SW 1271 (cell line): ENCODE results near the gene PAX5.

ENCODE experiments used
- DNase-seq, 2 experiments: peaks; one replicate each; lab custom pipeline; 2025; lab: John Stamatoyannopoulos, UW

Gene PAX5

GRCh38 chr9:36902861-36903524, 131.1 kb downstream of the PAX5 start:
- DNase-seq: no peak

DNA sequence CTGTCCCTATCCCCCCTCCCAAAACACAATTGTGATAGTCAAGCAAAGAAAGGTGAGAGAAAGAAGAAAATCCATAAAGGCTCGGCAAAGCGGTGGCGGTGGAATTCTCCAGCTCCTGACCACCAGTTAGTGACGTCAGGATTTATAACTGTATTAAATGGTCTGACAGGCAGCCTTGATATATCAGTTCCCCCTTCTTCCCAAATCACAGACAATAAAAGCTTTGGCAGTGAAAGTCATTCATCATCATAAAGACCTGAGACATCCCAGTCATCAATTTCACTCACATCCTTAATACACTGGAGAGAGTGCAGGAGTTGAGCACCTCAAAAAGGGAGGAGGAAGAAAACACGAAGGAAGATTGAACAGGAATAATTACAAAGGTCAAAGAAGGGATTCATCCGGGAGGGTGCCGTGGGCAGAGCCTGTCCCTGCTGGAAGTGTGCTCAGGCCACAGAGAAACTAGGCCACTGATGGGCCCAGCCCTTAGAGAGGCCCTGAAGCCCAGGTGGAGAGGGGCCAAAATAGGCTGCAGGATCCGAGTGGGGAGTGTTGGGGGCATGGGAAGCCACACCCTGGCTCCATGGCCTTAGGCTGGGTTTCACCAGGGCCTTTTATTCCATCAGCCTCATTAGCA, 131.9 kb downstream of the PAX5 start:
- no peak for DNase-seq

DNA sequence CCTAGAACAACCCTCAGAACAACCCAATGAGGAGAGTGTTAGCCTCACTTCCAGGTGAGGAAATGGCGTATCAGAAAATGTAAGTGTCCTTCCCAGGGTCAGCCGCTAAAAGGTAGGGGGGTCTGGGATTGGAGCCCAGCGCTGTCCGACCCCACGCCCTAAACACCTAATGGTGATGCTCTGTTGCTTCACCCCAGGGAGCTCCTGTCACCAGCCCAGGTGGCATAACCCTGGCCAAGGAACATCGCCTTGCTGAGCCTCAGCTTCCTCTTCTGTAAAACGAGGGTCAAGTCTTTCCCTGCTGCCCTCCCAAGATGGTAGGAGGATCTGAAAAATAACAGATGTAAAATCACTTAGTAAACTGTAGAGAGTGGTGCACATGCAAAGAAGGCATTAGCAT, 132.5 kb downstream of the PAX5 start:
- DNase-seq: no peak

DNA sequence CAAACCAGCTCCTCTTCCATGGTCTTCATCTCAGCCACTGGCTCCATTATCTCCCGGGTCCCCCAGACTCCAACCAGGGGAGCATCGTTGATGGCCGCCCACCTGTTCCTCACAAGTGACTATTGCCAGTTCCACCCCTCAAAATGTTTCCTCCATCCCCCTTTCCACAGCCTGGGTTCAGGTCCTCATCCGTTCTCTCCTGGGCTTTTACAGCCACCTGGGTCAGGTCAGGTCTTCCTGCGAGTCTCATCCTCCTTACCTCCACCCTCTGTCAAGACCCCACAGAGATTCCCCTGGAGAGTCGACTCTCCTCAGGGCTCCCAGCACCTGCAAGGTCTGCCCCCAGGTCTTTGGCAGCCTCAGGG, 133.2 kb downstream of the PAX5 start:
- DNase-seq: no peak

- DNase-seq: no peak
Observed at GRCh38 chr9:36900136-36900855, 133.8 kb downstream of the PAX5 start.

- DNase-seq: no peak
Observed at GRCh38 chr9:36899406-36899805, 134.7 kb downstream of the PAX5 start.

DNA sequence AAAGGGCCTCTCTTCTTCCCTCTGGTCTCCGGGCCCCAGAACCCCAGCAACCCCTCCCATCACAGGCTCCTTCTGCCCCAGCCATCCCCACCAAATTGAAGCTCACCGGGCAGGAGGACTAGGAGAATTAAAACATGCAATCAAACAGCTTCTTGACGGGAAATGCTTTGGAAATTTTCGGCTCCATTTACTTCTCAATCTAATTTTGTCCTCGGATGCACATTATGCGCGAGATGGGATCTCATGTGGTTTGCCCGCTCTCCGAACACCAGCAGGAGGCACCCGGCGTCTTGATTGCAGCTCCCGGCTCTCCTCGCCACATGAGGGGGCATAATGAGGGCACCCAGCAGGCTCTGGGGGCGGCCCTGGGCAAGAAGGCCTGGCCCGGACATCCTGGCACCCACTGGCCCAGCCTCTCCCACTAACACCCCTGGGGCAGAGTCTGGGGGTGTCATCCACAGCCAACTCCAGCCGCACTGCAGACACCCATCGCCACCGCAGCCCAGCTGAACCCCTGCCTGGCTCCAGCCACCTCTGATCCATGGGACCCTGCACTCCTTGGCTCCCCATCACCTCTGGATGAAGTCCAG, 135.5 kb downstream of the PAX5 start:
- no peak for DNase-seq

DNA sequence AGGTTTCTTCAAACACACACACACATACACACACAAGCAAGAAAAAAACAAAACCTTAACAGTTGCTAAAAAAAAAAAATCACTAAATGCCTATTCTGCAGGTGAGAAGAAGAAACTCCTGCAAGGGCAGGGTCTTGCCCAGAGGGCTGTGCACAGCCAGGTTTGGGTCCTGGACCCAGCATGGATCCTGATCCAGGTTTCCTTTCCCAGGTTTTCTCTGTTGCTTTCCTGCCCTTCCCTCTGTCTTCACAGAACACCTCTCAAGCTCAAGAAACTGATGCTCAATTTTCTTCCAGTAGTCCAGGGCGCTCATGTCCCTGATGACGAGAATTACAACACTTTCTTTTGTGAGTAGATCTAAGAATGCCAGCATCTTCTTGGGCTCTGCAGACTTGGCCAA, 136.6 kb downstream of the PAX5 start:
- DNase-seq: no peak

DNA sequence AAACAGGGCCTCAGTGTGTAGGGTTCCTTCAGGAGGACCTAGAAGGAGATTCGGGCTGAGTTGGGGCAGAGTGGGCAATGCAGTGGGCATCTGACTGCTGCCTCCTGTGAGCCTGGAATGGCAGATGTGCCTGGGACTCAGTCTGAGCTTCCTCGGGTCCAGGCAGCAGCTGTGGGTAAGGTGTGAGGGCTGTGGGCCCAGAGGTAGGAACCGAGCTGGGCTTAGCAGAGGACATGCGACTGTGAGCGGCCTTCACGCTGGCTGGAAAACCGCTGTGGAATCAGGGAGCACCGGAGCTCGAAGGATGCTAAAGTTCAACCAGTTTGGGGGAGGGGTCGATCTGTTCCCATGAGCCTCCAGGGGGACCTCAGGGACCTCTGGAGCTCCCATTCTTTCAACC, 137.0 kb downstream of the PAX5 start:
- DNase-seq: no peak

- no peak for DNase-seq
Observed at GRCh38 chr9:36896296-36896695, 137.8 kb downstream of the PAX5 start.

DNA sequence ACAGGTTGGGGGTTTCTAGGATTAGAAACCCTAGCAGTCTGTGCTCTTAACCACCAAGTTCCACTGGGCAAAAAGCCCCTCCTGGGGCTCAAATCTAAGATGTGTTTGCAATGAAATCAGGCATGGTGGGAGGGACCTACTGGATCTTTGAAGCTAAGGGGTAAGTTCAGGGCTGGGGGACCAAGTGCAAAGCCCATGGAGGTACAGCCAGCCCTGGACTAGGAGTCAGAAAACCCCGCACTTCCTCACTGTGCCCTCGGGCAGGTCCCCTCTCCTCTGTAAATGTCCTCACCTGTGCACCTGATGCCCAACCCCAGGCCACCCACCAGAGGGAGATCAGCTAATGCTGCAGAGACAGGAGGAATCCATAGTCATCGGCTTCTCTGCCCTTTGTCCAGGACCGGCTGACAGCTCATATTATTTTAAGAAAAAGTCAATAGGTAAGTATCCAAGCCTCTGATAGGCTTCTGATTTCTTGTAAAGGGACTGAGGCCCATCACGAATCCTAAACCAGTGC, 138.3 kb downstream of the PAX5 start:
- DNase-seq: no peak

GRCh38 chr9:36894695-36895310, 139.3 kb downstream of the PAX5 start:
- no peak for DNase-seq

DNA sequence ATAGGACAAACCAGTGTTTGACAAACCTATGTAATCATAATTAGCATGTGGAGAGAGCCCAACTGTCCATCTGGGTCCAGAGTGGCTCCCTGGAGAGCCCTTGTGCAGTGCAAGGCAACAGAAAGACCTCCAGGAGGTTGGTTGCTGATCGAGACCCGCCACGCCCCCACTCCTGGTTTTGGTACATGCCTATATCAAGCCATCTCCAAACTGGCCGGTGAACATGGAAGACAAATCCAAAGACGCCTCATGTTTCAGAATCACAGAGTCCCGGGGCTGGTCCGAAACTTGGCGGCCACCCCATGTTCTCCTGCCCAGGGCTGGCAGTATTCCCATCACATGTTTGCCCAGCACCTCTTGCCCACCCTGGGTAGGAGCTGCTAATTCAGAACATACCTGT, 140.2 kb downstream of the PAX5 start:
- DNase-seq: no peak

- no peak for DNase-seq
Observed at GRCh38 chr9:36893184-36893583, 140.9 kb downstream of the PAX5 start.

- no peak for DNase-seq
Observed at GRCh38 chr9:36892279-36892678, 141.8 kb downstream of the PAX5 start.

DNA sequence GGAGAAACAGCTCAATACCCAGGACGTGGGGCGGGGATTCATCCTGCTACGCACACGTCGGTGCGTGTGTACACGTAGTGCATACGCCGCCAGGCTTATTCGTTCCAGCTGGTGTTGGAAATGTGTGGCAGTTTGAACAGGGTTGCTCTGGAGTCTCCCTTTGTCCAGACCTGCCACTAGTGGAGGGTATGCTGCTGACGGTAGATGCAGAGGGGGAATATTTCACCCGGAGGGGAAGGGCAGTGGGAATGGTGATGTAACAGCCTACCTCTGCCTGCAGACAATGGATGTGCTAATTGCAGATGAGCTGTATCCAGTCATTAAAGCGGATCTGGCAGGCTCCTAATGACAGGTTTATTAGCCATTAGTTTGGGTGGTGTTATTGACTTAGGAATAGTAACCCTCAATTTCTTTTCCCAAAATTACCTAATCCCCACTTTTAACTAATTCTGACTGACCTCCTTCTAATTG, 142.7 kb downstream of the PAX5 start:
- no peak for DNase-seq

DNA sequence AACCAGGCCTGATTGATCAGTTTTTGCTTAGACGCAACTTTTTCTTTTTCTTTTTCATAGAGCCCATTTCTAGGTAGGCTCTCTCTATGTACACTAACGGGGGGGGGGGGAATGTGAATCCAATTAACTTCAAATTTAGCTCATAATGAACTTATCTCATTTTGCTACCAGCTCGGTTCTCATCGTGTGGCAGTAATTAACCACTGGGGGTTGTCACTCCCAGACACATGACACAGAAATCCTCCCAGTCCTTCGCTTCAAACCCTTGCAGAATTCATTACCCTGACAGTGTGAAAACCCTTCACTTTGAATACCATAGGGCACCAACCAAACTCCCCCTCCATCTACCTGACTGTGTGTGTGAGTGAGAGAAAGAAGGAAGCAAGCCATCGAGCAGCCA, 144.2 kb downstream of the PAX5 start:
- no peak for DNase-seq

DNA sequence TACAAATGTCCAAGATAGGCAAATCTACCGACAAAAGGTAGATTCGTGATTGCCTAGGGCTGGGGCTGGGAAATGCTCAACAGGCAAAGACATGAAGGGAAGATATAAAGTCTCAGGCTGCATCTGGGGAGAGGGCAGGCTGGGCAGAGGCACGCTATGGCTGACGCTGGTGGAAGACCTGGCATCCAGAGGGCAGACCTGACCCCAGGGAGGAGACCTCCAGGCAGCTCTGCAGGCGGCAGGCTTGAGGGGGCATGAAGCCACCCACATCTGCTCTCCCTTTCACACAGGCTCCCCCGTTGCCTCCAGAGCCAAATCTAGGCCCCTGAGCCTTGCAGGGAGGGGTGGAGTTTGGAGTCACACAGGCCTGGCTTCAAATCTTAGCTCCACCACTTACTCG, 145.5 kb downstream of the PAX5 start:
- no peak for DNase-seq

DNA sequence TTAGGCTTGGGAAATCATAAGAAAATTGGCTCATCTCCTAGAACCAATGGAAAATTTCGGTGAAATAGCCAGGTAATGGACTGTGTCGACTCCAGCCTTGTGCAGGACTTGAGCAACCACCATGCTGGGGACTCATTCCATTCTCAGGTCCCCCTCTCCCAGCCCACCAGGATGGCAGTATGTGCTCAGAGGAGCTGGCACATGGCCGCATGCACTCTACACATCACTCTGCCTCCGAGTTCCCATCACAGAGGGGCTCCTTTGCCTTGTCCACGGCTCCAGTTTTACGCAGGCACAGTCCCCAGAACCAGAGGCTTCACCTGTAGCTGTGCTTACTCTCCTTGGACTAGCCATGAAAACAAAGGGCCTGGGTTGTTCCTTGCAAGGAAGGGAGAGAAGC, 149.3 kb downstream of the PAX5 start:
- DNase-seq: no peak

GRCh38 chr9:36882594-36882993, 151.5 kb downstream of the PAX5 start:
- no peak for DNase-seq

DNA sequence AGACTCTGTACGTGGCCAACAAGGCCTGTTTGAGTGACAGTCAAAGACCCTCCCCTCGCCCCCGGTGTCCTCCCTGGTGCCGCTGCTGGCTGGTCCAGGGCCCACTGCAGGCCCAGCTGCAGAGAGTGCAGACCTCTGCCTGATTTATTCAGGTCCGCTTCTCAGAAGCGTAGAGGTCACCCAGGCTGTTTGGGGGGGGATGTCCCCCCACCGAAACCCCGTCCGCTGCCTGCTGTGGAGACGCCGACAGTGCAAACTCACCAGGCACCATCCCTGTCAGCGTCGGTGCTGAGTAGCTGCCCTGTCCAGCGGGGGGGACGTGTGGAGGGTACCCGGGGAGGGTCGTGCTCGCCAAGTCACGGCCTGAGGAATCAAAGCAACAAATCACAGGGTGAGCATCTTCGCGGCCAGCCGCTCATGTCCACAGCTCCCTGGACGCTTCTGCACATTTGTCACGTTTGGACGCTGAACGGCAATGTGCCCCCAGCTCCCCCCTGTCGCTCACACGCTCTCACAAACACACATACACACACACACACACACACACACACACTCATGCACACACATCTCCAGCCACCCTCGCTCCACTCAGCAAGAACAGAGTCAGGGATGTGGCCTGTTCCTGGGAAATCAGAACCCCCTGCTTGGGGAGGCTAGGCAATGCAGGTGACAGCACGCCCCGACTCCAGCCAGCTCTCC, 152.2 kb downstream of the PAX5 start:
- no peak for DNase-seq

GRCh38 chr9:36881316-36881715, 152.8 kb downstream of the PAX5 start:
- no peak for DNase-seq
